Activated CD4-positive, alpha-beta memory T cell treated with anti-CD3 and anti-CD28 coated beads, Interleukin-2, amount 10 ng/mL, durations not matched to agents 7 days and 5 days (primary cell): ENCODE measurements around the gene CHCHD5. TPM values are rescaled to one million over a fixed set of nuclear protein-coding genes. Genes with fewer than 3 reads are reported as not detected.
"Not testable (repeated sequence)": the region's sequence is repeated elsewhere in the genome, so short reads cannot be mapped to it uniquely, and the experiment has no call there.

ENCODE experiments used
- CTCF ChIA-PET: fragments of 350-600 bp; sonication (Branson Sonifier 250); formaldehyde crosslinking; loops from one replicate; lab custom pipeline; 2021; ENCODE audit warnings: antibody characterized with exemption, inconsistent platforms; lab: Charles Lee
- POLR2A ChIA-PET: fragments of 350-600 bp; sonication (Branson Sonifier 250); formaldehyde crosslinking; loops from one replicate; lab custom pipeline; 2021; ENCODE audit warnings: antibody characterized with exemption; lab: Charles Lee
- DNase-seq: peaks from one replicate; pipeline ENCODE4 v3.0.0-alpha.2; 2020
- H3K27ac Mint-ChIP-seq: one replicate; pipeline ENCODE4 v1.8.0; 2021; ENCODE audit warnings: mild to moderate bottlenecking, mixed read lengths
- H3K27me3 Mint-ChIP-seq: one replicate; pipeline ENCODE4 v1.8.0; 2021; ENCODE audit warnings: mixed read lengths
- H3K36me3 Mint-ChIP-seq: one replicate; pipeline ENCODE4 v1.8.0; 2021; ENCODE audit warnings: low read depth, mixed read lengths
- H3K4me1 Mint-ChIP-seq: one replicate; pipeline ENCODE4 v1.8.0; 2021; ENCODE audit warnings: mixed read lengths
- H3K4me3 Mint-ChIP-seq: one replicate; pipeline ENCODE4 v1.8.0; 2021; ENCODE audit warnings: mild to moderate bottlenecking, mixed read lengths
- H3K9me3 Mint-ChIP-seq: one replicate; pipeline ENCODE4 v1.8.0; 2021; ENCODE audit warnings: mixed read lengths
- total RNA-seq, 2 experiments: library from RNA; stranded (reverse); gene quantifications; one replicate each; pipeline ENCODE4 v1.2.3, GENCODE V29; 2021

The CHCHD5 gene
- total RNA-seq, 2 experiments from 2014 or later, result 40.0 to 47.5 TPM

- not testable (repeated sequence) for H3K27ac Mint-ChIP-seq, DNase-seq
Measured at GRCh38 chr2:112612283-112612682, 27.9 kb downstream of the CHCHD5 start.

GRCh38 chr2:112614201-112614840 lies 29.9 kb downstream of the CHCHD5 start:
- DNase-seq, result no peak

More at GRCh38 chr2:112612283-112612682, 27.9 kb downstream of the CHCHD5 start:
- H3K36me3 Mint-ChIP-seq, H3K4me1 Mint-ChIP-seq, H3K9me3 Mint-ChIP-seq, H3K4me3 Mint-ChIP-seq, CTCF ChIA-PET: not testable (repeated sequence)
- peaks cover 38% of the 10 kb centered on the region for H3K27me3 Mint-ChIP-seq
- POLR2A ChIA-PET, result interaction anchor here (2.0 kb wide), 1 partner anchor 12 kb away, joined by 5 read pairs; no protein-coding TSS in a partner anchor

GRCh38 chr2:112615051-112615450 lies 30.6 kb downstream of the CHCHD5 start:
- Mint-ChIP-seq H3K4me3 (no peak overlapping the region), H3K36me3 (peaks cover 9% of the 10 kb centered on the region), H3K27me3 (peaks cover 36% of the 10 kb centered on the region), H3K4me1 (no peaks in the 10 kb centered on the region), H3K27ac (no peak overlapping the region), H3K9me3 (peaks cover 6% of the 10 kb centered on the region)
- DNase-seq, result no peak
- POLR2A ChIA-PET, result no interaction called here
- CTCF ChIA-PET, result interaction anchor here (0.8 to 1.5 kb wide), 2 partner anchors 14 to 15 kb away, joined by 3 to 4 read pairs; no protein-coding TSS in a partner anchor

More at GRCh38 chr2:112614201-112614840, 29.9 kb downstream of the CHCHD5 start:
- Mint-ChIP-seq H3K9me3 (peaks cover 8% of the 10 kb centered on the region), H3K36me3 (peaks cover 9% of the 10 kb centered on the region), H3K27me3 (peaks cover 38% of the 10 kb centered on the region), H3K4me1 (no peaks in the 10 kb centered on the region), H3K27ac (no peak overlapping the region), H3K4me3 (no peak overlapping the region)
- ChIA-PET CTCF (interaction anchor here (0.8 kb wide), 1 partner anchor 13 kb away, joined by 3 read pairs; no protein-coding TSS in a partner anchor), POLR2A (no interaction called here)

- peaks cover 30% of the 10 kb centered on the region for H3K27me3 Mint-ChIP-seq
- H3K4me1 Mint-ChIP-seq, DNase-seq, H3K4me3 Mint-ChIP-seq, POLR2A ChIA-PET, H3K9me3 Mint-ChIP-seq, H3K36me3 Mint-ChIP-seq, H3K27ac Mint-ChIP-seq: not testable (repeated sequence)
- CTCF ChIA-PET, result interaction anchor here (1.5 kb wide), 1 partner anchor 16 kb away, joined by 4 read pairs; no protein-coding TSS in a partner anchor
Measured at GRCh38 chr2:112615798-112616197, 31.4 kb downstream of the CHCHD5 start.

- Mint-ChIP-seq H3K27me3 (peaks cover 9% of the 10 kb centered on the region), H3K4me1 (peaks cover 11% of the 10 kb centered on the region), H3K36me3 (no peaks in the 10 kb centered on the region), H3K9me3 (no peaks in the 10 kb centered on the region), H3K4me3 (no peak overlapping the region), H3K27ac (no peak overlapping the region)
- no peak for DNase-seq
- CTCF ChIA-PET, result interaction anchor here (1.5 kb wide), 1 partner anchor 14 kb away, joined by 7 read pairs; no protein-coding TSS in a partner anchor
- POLR2A ChIA-PET, result no interaction called here
Measured at GRCh38 chr2:112618383-112618782, 34.0 kb downstream of the CHCHD5 start.

- DNase-seq, result no peak
- Mint-ChIP-seq H3K27me3 (peaks cover 2% of the 10 kb centered on the region), H3K27ac (no peak overlapping the region), H3K4me3 (no peak overlapping the region), H3K4me1 (peaks cover 44% of the 10 kb centered on the region), H3K36me3 (no peaks in the 10 kb centered on the region), H3K9me3 (no peaks in the 10 kb centered on the region)
- POLR2A ChIA-PET, result interaction anchor here (1.7 to 15.7 kb wide), 2 partner anchors 10 to 22 kb away, joined by 4 to 492 read pairs; partner anchors contain the start of gene SLC20A1
- CTCF ChIA-PET, result interaction anchor here (1.1 kb wide), 1 partner anchor 22 kb away, joined by 3 read pairs; no protein-coding TSS in a partner anchor
Measured at GRCh38 chr2:112621790-112622527, 37.5 kb downstream of the CHCHD5 start.

- Mint-ChIP-seq H3K27me3 (peaks cover 2% of the 10 kb centered on the region), H3K4me1 (peaks cover 49% of the 10 kb centered on the region), H3K4me3 (no peak overlapping the region), H3K9me3 (no peaks in the 10 kb centered on the region), H3K27ac (no peak overlapping the region), H3K36me3 (no peaks in the 10 kb centered on the region)
- no peak for DNase-seq
- ChIA-PET CTCF (interaction anchor here (0.7 to 0.9 kb wide), 2 partner anchors 9 to 16 kb away, joined by 3 to 4 read pairs; no protein-coding TSS in a partner anchor), POLR2A (interaction anchor here (1.1 to 15.7 kb wide), 2 partner anchors 22 to 33 kb away, joined by 3 to 492 read pairs; partner anchors contain the start of gene SLC20A1)
Measured at GRCh38 chr2:112622528-112622849, 38.1 kb downstream of the CHCHD5 start.

- no peaks in the 10 kb centered on the region for H3K36me3 Mint-ChIP-seq
- no peaks in the 10 kb centered on the region for H3K9me3 Mint-ChIP-seq
- H3K4me3 Mint-ChIP-seq, result peak overlapping the region; percentile 60
- H3K27me3 Mint-ChIP-seq, result peaks cover 2% of the 10 kb centered on the region
- ChIA-PET CTCF (interaction anchor here (0.8 to 12.8 kb wide), 16 partner anchors 20 to 515 kb away, joined by 3 to 221 read pairs (median 4); partner anchors contain the start of gene SLC20A1), POLR2A (interaction anchor here (0.6 to 15.7 kb wide), 16 partner anchors 10 to 152 kb away, joined by 3 to 492 read pairs (median 5); partner anchors contain the start of genes CHCHD5 and SLC20A1)
- peak overlapping the region; percentile 93 for H3K27ac Mint-ChIP-seq
- peak; percentile 90 for DNase-seq
- peaks cover 64% of the 10 kb centered on the region for H3K4me1 Mint-ChIP-seq
Measured at GRCh38 chr2:112623913-112624777, 39.7 kb downstream of the CHCHD5 start.

- H3K4me3 Mint-ChIP-seq, result peak overlapping the region; percentile 49
Measured at GRCh38 chr2:112625474-112626114, 41.2 kb downstream of the CHCHD5 start.

GRCh38 chr2:112626604-112627059 lies 42.2 kb downstream of the CHCHD5 start:
- no peaks in the 10 kb centered on the region for H3K27me3 Mint-ChIP-seq
- peak; percentile 75 for DNase-seq
- H3K36me3 Mint-ChIP-seq, result no peaks in the 10 kb centered on the region
- ChIA-PET CTCF (interaction anchor here (0.8 to 12.8 kb wide), 18 partner anchors 10 to 315 kb away, joined by 3 to 221 read pairs (median 6); partner anchors contain the start of genes CHCHD5 and SLC20A1), POLR2A (interaction anchor here (0.7 to 15.7 kb wide), 16 partner anchors 7 to 124 kb away, joined by 3 to 492 read pairs (median 6); partner anchors contain the start of genes CHCHD5 and SLC20A1)
- H3K9me3 Mint-ChIP-seq, result no peaks in the 10 kb centered on the region
- H3K4me1 Mint-ChIP-seq, result peaks cover 86% of the 10 kb centered on the region
- peak overlapping the region; percentile 49 for H3K4me3 Mint-ChIP-seq
- peak overlapping the region; percentile 93 for H3K27ac Mint-ChIP-seq

More at GRCh38 chr2:112625474-112626114, 41.2 kb downstream of the CHCHD5 start:
- Mint-ChIP-seq H3K9me3 (no peaks in the 10 kb centered on the region), H3K27ac (peak overlapping the region; percentile 93), H3K27me3 (peaks cover 2% of the 10 kb centered on the region), H3K36me3 (no peaks in the 10 kb centered on the region), H3K4me1 (peaks cover 78% of the 10 kb centered on the region)
- ChIA-PET POLR2A (interaction anchor here (0.7 to 15.7 kb wide), 16 partner anchors 8 to 125 kb away, joined by 3 to 492 read pairs (median 6); partner anchors contain the start of genes CHCHD5 and SLC20A1), CTCF (interaction anchor here (0.7 to 12.8 kb wide), 27 partner anchors 8 to 548 kb away, joined by 3 to 221 read pairs (median 5); partner anchors contain the start of genes CHCHD5, PSD4 and SLC20A1)
- no peak for DNase-seq
